ENCODE data around the gene FSTL5. TPM values are rescaled to one million over a fixed set of nuclear protein-coding genes. Genes with fewer than 3 reads are reported as not detected.
A peak's percentile ranks its signal among the peaks of the same experiment; 100 is the strongest.

FSTL5 gene
- total RNA-seq, 1 experiment from 2014 or later = not detected

DNA sequence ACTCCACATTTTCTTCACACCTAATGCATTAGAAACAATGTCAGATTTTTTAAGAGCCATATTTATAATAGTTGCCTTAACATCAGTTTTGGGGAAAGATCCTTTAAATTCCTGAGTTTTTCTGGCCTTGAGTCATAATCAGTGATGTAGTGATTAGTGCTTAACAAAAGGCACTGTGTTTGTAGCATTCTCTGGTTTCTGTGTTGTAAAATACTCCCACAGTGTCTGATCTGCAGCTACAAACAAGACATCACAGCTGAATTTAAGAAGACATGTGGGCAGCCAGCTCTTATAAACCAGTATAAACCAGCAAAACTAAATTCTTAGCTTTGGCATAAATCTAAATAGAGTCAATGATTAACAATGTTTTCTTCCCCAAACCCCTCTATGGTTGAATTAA lies 233.8 kb downstream of the FSTL5 start:
- no peak overlapping the region for H3K9ac ChIP-seq (ENCODE audit: low read length)
- intact Hi-C loops (cut with micrococcal nuclease) = no loop called here
- TF ChIP-seq POLR2AphosphoS5 (IDR thresholded peaks at IDR 0.05; ENCODE audit: low read depth, low read length) (no peak), ELF1 (IDR thresholded peaks at IDR 0.05; ENCODE audit: borderline replicate concordance, low read depth) (no peak), FOSL1 (IDR thresholded peaks at IDR 0.05; ENCODE audit: low read depth) (no peak), SIN3A (IDR thresholded peaks at IDR 0.05; ENCODE audit: low read depth) (no peak), SP1 (IDR thresholded peaks at IDR 0.05; ENCODE audit: low read depth) (no peak), JUND (IDR thresholded peaks at IDR 0.05) (no peak), YY1 (IDR thresholded peaks at IDR 0.05; ENCODE audit: extremely low read depth, insufficient replicate concordance, low read depth, low read length) (no peak), RAD21 (IDR thresholded peaks at IDR 0.05; ENCODE audit: low read depth) (no peak), EZH2phosphoT487 (IDR thresholded peaks at IDR 0.05; ENCODE audit: borderline replicate concordance) (no peak)
- TF ChIP-seq, protein P1, sequence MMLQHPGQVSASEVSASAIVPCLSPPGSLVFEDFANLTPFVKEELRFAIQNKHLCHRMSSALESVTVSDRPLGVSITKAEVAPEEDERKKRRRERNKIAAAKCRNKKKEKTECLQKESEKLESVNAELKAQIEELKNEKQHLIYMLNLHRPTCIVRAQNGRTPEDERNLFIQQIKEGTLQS (IDR thresholded peaks at IDR 0.05) = no peak
- H3K9me2 ChIP-seq (ENCODE audit: insufficient read depth) = peaks cover 5% of the 10 kb centered on the region; the same call in 1 of the 2 replicates
- no peak for DNase-seq (ENCODE audit: low read depth, low spot score)
- peaks cover 0 to 15% of the 10 kb centered on the region in 2 experiments; a peak in 2 of 4 replicates for H3K4me1 ChIP-seq (ENCODE audit: control insufficient read depth in 1 of 2, insufficient read depth in 2 of 2, low read length in 2 of 2)
- ChIA-PET POLR2A (interaction anchor here (0.9 kb wide), 1 partner anchor 9 kb away, joined by 3 read pairs; no protein-coding TSS in a partner anchor), CTCF (no interaction called here), RAD21 (ENCODE audit: low non-redundant PET in 1 of 2, low total read pairs in 2 of 2, uncharacterized antibody in 2 of 2, unreplicated experiment in 2 of 2) (no interaction called here)
- H3K4me3 ChIP-seq (replicated peaks in 1 of 2; ENCODE audit: low read depth in 1 of 2, low read length in 2 of 2) = no peak overlapping the region
- no peak overlapping the region for H3K27ac ChIP-seq (ENCODE audit: low read depth, low read length)
- BruUV-seq (replicated peaks) = no TSS peak
- ATAC-seq = no peak
- H3K36me3 ChIP-seq (ENCODE audit: control insufficient read depth in 1 of 2, insufficient read depth in 2 of 2, low read length in 2 of 2) = no peaks in the 10 kb centered on the region
- no peaks in the 10 kb centered on the region for H3K27me3 ChIP-seq (ENCODE audit: insufficient read depth, low read length)
- H4K20me1 ChIP-seq (ENCODE audit: insufficient read depth) = no peaks in the 10 kb centered on the region
- H2AFZ ChIP-seq (ENCODE audit: low read depth, low read length, poor library complexity, severe bottlenecking) = peak overlapping the region; percentile 84
- H3K9me3 ChIP-seq (ENCODE audit: control insufficient read depth in 1 of 2, insufficient read depth in 1 of 2, low read depth in 1 of 2, low read length in 2 of 2) = no peaks in the 10 kb centered on the region
- no peak overlapping the region for H3K4me2 ChIP-seq (ENCODE audit: low read length)
- H3K79me2 ChIP-seq (ENCODE audit: insufficient read depth, low read length) = no peaks in the 10 kb centered on the region

DNA sequence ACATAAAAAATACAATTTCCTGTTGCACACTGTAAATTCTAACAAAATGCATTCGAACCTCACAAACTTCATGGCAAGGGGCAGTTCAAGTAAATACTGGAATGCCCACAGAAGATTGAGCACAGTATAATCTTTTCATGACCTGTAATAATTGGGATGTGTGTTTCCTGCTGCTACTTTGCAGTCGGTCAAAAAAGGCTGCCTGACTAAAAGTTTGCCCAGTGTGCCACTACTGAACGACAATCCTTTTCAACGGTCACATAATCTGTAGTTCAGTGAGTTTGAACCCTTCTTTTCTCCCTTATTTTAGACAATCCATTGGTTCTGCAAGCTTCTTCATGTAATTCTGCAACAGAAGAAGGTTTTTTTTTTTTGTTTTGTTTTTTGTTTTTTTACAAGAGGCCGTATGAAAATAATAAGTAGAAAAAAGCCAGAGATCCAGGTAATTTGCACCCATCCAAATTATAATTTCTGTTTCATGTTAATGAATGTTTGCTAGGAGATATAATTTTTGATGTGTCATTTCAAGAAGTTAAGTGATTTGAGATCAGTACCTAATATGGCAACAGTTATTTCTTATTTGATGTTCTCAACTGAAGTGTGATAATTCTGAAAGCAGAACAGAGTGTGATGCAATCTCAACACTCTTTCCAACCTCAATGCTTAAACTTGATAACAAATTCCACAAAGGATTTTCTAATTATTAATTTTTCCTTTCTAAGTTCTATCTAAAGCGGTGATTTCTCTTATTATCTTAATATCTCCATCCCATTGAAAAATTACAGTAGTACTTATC lies 237.6 kb downstream of the FSTL5 start:
- peak overlapping the region; percentile 89 for H2AFZ ChIP-seq (ENCODE audit: low read depth, low read length, poor library complexity, severe bottlenecking)
- CTCF ChIA-PET = no interaction called here
- no peak overlapping the region for H3K4me2 ChIP-seq (ENCODE audit: low read length)
- POLR2A ChIA-PET = no interaction called here
- no peaks in the 10 kb centered on the region for H3K36me3 ChIP-seq (ENCODE audit: control insufficient read depth in 1 of 2, insufficient read depth in 2 of 2, low read length in 2 of 2)
- no TSS peak for BruUV-seq (replicated peaks)
- ATAC-seq (no peak), DNase-seq (ENCODE audit: low read depth, low spot score) (no peak)
- no peak overlapping the region for H3K27ac ChIP-seq (ENCODE audit: low read depth, low read length)
- H3K27me3 ChIP-seq (ENCODE audit: insufficient read depth, low read length) = no peaks in the 10 kb centered on the region
- peaks cover 5% of the 10 kb centered on the region; the same call in 1 of the 2 replicates for H3K9me2 ChIP-seq (ENCODE audit: insufficient read depth)
- intact Hi-C loops (cut with micrococcal nuclease) = no loop called here
- H3K79me2 ChIP-seq (ENCODE audit: insufficient read depth, low read length) = no peaks in the 10 kb centered on the region
- H3K9ac ChIP-seq (ENCODE audit: low read length) = no peak overlapping the region
- H3K4me3 ChIP-seq (replicated peaks in 1 of 2; ENCODE audit: low read depth in 1 of 2, low read length in 2 of 2) = no peak overlapping the region
- no peaks in the 10 kb centered on the region for H3K9me3 ChIP-seq (ENCODE audit: control insufficient read depth in 1 of 2, insufficient read depth in 1 of 2, low read depth in 1 of 2, low read length in 2 of 2)
- H4K20me1 ChIP-seq (ENCODE audit: insufficient read depth) = no peaks in the 10 kb centered on the region
- RAD21 ChIA-PET (ENCODE audit: low non-redundant PET in 1 of 2, low total read pairs in 2 of 2, uncharacterized antibody in 2 of 2, unreplicated experiment in 2 of 2) = no interaction called here
- peaks cover 5 to 19% of the 10 kb centered on the region in 2 experiments; a peak in 3 of 4 replicates for H3K4me1 ChIP-seq (ENCODE audit: control insufficient read depth in 1 of 2, insufficient read depth in 2 of 2, low read length in 2 of 2)
- TF ChIP-seq, protein P2, sequence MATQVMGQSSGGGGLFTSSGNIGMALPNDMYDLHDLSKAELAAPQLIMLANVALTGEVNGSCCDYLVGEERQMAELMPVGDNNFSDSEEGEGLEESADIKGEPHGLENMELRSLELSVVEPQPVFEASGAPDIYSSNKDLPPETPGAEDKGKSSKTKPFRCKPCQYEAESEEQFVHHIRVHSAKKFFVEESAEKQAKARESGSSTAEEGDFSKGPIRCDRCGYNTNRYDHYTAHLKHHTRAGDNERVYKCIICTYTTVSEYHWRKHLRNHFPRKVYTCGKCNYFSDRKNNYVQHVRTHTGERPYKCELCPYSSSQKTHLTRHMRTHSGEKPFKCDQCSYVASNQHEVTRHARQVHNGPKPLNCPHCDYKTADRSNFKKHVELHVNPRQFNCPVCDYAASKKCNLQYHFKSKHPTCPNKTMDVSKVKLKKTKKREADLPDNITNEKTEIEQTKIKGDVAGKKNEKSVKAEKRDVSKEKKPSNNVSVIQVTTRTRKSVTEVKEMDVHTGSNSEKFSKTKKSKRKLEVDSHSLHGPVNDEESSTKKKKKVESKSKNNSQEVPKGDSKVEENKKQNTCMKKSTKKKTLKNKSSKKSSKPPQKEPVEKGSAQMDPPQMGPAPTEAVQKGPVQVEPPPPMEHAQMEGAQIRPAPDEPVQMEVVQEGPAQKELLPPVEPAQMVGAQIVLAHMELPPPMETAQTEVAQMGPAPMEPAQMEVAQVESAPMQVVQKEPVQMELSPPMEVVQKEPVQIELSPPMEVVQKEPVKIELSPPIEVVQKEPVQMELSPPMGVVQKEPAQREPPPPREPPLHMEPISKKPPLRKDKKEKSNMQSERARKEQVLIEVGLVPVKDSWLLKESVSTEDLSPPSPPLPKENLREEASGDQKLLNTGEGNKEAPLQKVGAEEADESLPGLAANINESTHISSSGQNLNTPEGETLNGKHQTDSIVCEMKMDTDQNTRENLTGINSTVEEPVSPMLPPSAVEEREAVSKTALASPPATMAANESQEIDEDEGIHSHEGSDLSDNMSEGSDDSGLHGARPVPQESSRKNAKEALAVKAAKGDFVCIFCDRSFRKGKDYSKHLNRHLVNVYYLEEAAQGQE (IDR thresholded peaks at IDR 0.05; ENCODE audit: low read depth) = no peak
- TF ChIP-seq ZFX (IDR thresholded peaks at IDR 0.05) (no peak), CBX3 (IDR thresholded peaks at IDR 0.05; ENCODE audit: low read depth) (no peak), SRF (IDR thresholded peaks at IDR 0.05; ENCODE audit: low read depth) (no peak), EGR1 (IDR thresholded peaks at IDR 0.05; ENCODE audit: low read depth) (no peak), JUND (IDR thresholded peaks at IDR 0.05) (no peak), POLR2AphosphoS5 (IDR thresholded peaks at IDR 0.05; ENCODE audit: low read depth, low read length) (no peak), FOSL1 (IDR thresholded peaks at IDR 0.05; ENCODE audit: low read depth) (no peak), POLR2A (IDR thresholded peaks at IDR 0.05; ENCODE audit: borderline replicate concordance, extremely low read depth, insufficient read depth, insufficient read length) (no peak)
